GM18508 (cell line): ENCODE measurements around the gene IL17F.

Experiments used
- ATAC-seq: cut with Tn5 transposase; IDR thresholded peaks from one replicate; pipeline ENCODE4 v1.9.1; 2021; ENCODE audit warnings: moderate number of reproducible peaks; ENCODE audit not compliant: insufficient read depth, unreplicated experiment

Gene IL17F

GRCh38 chr6:52244400-52244799 is at the start of gene IL17F:
IL17F (minus strand) TSS chr6:52244500; CDS start chr6:52244429, 71 bp downstream.
- ATAC-seq = no peak

- ATAC-seq = no peak
Measured at GRCh38 chr6:52293067-52293466, 48.8 kb upstream of the IL17F start.

GRCh38 chr6:52288841-52289240 is 44.5 kb upstream of the IL17F start:
- no peak for ATAC-seq

- no peak for ATAC-seq
Measured at GRCh38 chr6:52288216-52288615, 43.9 kb upstream of the IL17F start.

- no peak for ATAC-seq
Measured at GRCh38 chr6:52286798-52287432, 42.6 kb upstream of the IL17F start.

- no peak for ATAC-seq
Measured at GRCh38 chr6:52285177-52286068, 41.1 kb upstream of the IL17F start.

- peak; percentile 94 for ATAC-seq
Measured at GRCh38 chr6:52284460-52285176, 40.3 kb upstream of the IL17F start, which contains the start of gene MCM3. MCM3 (minus strand) TSS chr6:52284742; CDS start chr6:52284674, 68 bp downstream.

- no peak for ATAC-seq
Measured at GRCh38 chr6:52284131-52284459, 39.8 kb upstream of the IL17F start.

GRCh38 chr6:52283111-52283510 is 38.8 kb upstream of the IL17F start:
- no peak for ATAC-seq

- ATAC-seq = no peak
Measured at GRCh38 chr6:52276130-52276529, 31.8 kb upstream of the IL17F start.

GRCh38 chr6:52271852-52272460 is 27.7 kb upstream of the IL17F start:
- ATAC-seq = no peak

- ATAC-seq = no peak
Measured at GRCh38 chr6:52263709-52264540, 19.6 kb upstream of the IL17F start.

GRCh38 chr6:52262620-52263344 is 18.5 kb upstream of the IL17F start:
- no peak for ATAC-seq

- ATAC-seq = no peak
Measured at GRCh38 chr6:52261229-52261628, 16.9 kb upstream of the IL17F start.

GRCh38 chr6:52260634-52261033 is 16.3 kb upstream of the IL17F start:
- ATAC-seq = no peak

- ATAC-seq = no peak
Measured at GRCh38 chr6:52255434-52255833, 11.1 kb upstream of the IL17F start.

- no peak for ATAC-seq
Measured at GRCh38 chr6:52254731-52255378, 10.6 kb upstream of the IL17F start.

GRCh38 chr6:52253494-52253893 is 9.2 kb upstream of the IL17F start:
- no peak for ATAC-seq

- ATAC-seq = no peak
Measured at GRCh38 chr6:52251113-52251512, 6.8 kb upstream of the IL17F start.
